NCI-H1092 (cell line): ENCODE data around the gene FAM227B.
"Not testable (repeated sequence)": the region's sequence is repeated elsewhere in the genome, so short reads cannot be mapped to it uniquely, and the experiment has no call there.

ENCODE experiments used
- DNase-seq: peaks from one replicate; lab custom pipeline; 2025; lab: John Stamatoyannopoulos, UW

The FAM227B gene

GRCh38 chr15:49494842-49495241 lies 125.8 kb downstream of the FAM227B start:
- no peak for DNase-seq

- DNase-seq = no peak
Measured at GRCh38 chr15:49492830-49493229, 127.8 kb downstream of the FAM227B start.

GRCh38 chr15:49492151-49492550 lies 128.5 kb downstream of the FAM227B start:
- no peak for DNase-seq

- DNase-seq = no peak
Measured at GRCh38 chr15:49490966-49491365, 129.7 kb downstream of the FAM227B start.

GRCh38 chr15:49485401-49485800 lies 135.2 kb downstream of the FAM227B start:
- not testable (repeated sequence) for DNase-seq

GRCh38 chr15:49478982-49479381 lies 141.6 kb downstream of the FAM227B start:
- DNase-seq = not testable (repeated sequence)

- DNase-seq = not testable (repeated sequence)
Measured at GRCh38 chr15:49478021-49478420, 142.6 kb downstream of the FAM227B start.

- DNase-seq = no peak
Measured at GRCh38 chr15:49473031-49473430, 147.6 kb downstream of the FAM227B start.

- no peak for DNase-seq
Measured at GRCh38 chr15:49472338-49472737, 148.3 kb downstream of the FAM227B start.

GRCh38 chr15:49471733-49472132 lies 148.9 kb downstream of the FAM227B start:
- no peak for DNase-seq

GRCh38 chr15:49471248-49471647 lies 149.4 kb downstream of the FAM227B start:
- DNase-seq = not testable (repeated sequence)

GRCh38 chr15:49468481-49468839 lies 152.2 kb downstream of the FAM227B start:
- DNase-seq = no peak

- no peak for DNase-seq
Measured at GRCh38 chr15:49467746-49468480, 152.7 kb downstream of the FAM227B start.

GRCh38 chr15:49466119-49466518 lies 154.5 kb downstream of the FAM227B start:
- no peak for DNase-seq

GRCh38 chr15:49464522-49464921 lies 156.1 kb downstream of the FAM227B start:
- no peak for DNase-seq

GRCh38 chr15:49462232-49462844 lies 158.3 kb downstream of the FAM227B start:
- no peak for DNase-seq

- DNase-seq = no peak
Measured at GRCh38 chr15:49460411-49460941, 160.1 kb downstream of the FAM227B start.

- DNase-seq = no peak
Measured at GRCh38 chr15:49458145-49458544, 162.5 kb downstream of the FAM227B start.

- no peak for DNase-seq
Measured at GRCh38 chr15:49456166-49456565, 164.5 kb downstream of the FAM227B start.

- DNase-seq = no peak
Measured at GRCh38 chr15:49452595-49452994, 168.0 kb downstream of the FAM227B start.

GRCh38 chr15:49441816-49442215 lies 178.8 kb downstream of the FAM227B start:
- no peak for DNase-seq

- DNase-seq = no peak
Measured at GRCh38 chr15:49441356-49441755, 179.3 kb downstream of the FAM227B start.

- no peak for DNase-seq
Measured at GRCh38 chr15:49439678-49440395, 180.8 kb downstream of the FAM227B start.
